Skeletal muscle satellite cell (primary cell): ENCODE data around the gene SRSF1.
"Not testable (repeated sequence)": the region's sequence is repeated elsewhere in the genome, so short reads cannot be mapped to it uniquely, and the experiment has no call there.

Experiments used
- H3K27me3 ChIP-seq: 2 replicates; pipeline ENCODE4 v1.7.0; 2013; ENCODE audit warnings: low read length; ENCODE audit not compliant: control insufficient read depth, insufficient read depth
- H3K36me3 ChIP-seq: 2 replicates; pipeline ENCODE4 v1.7.0; 2013; ENCODE audit warnings: mild to moderate bottlenecking, control low read depth, low read length; ENCODE audit not compliant: insufficient read depth
- H3K4me1 ChIP-seq: 2 replicates; pipeline ENCODE4 v1.7.0; 2013; ENCODE audit warnings: low read length; ENCODE audit not compliant: control insufficient read depth, insufficient read depth
- H3K4me2 ChIP-seq: 2 replicates; pipeline ENCODE4 v1.7.0; 2013; ENCODE audit warnings: mild to moderate bottlenecking, low read length
- H3K4me3 ChIP-seq: 2 replicates; pipeline ENCODE4 v1.7.0; 2013; ENCODE audit warnings: low read length
- H3K9ac ChIP-seq: 2 replicates; pipeline ENCODE4 v1.7.0; 2013; ENCODE audit warnings: mild to moderate bottlenecking, low read depth, low read length, moderate library complexity
- H3K9me3 ChIP-seq: replicated peaks from 2 replicates; pipeline ENCODE4 v1.7.0; 2013; ENCODE audit warnings: mild to moderate bottlenecking, control low read depth, low read length

SRSF1 gene

DNA sequence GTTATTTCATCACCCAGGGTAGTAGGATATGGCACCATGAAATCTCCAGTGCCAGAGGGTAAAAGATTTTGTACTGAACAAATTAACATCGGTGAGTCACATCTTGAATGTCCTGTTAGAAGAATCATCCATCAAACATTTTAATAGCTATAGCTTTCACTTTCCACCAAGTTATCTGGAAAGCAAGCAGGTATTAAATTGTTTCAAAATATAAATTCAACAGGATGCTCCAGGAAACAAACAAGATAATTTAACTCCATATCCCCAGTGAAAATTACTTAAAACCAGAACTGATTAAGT is 21.4 kb downstream of the SRSF1 start:
- Histone ChIP-seq H3K36me3 (peaks cover 25% of the 10 kb centered on the region), H3K27me3 (no peaks in the 10 kb centered on the region), H3K4me1 (peaks cover 47% of the 10 kb centered on the region), H3K4me2 (peak overlapping the region; percentile 84), H3K9ac (peak overlapping the region; percentile 86), H3K4me3 (peak overlapping the region; percentile 84), H3K9me3 (no peaks in the 10 kb centered on the region)

- Histone ChIP-seq H3K9ac (peak overlapping the region; percentile 86), H3K27me3 (no peaks in the 10 kb centered on the region), H3K4me1 (peaks cover 47% of the 10 kb centered on the region), H3K36me3 (peaks cover 28% of the 10 kb centered on the region), H3K4me2 (peak overlapping the region; percentile 84), H3K4me3 (peak overlapping the region; percentile 84), H3K9me3 (no peaks in the 10 kb centered on the region)
These were observed 21.9 kb downstream of the SRSF1 start for GRCh38 chr17:57984936-57985674.

- H3K4me2 ChIP-seq, result peak overlapping the region; percentile 84
- H3K4me1 ChIP-seq, result peaks cover 44% of the 10 kb centered on the region
- no peaks in the 10 kb centered on the region for H3K27me3 ChIP-seq
- peak overlapping the region; percentile 86 for H3K9ac ChIP-seq
- peaks cover 35% of the 10 kb centered on the region for H3K36me3 ChIP-seq
- peak overlapping the region; percentile 84 for H3K4me3 ChIP-seq
- H3K9me3 ChIP-seq, result no peaks in the 10 kb centered on the region
These were observed 22.7 kb downstream of the SRSF1 start for GRCh38 chr17:57984261-57984890.

DNA sequence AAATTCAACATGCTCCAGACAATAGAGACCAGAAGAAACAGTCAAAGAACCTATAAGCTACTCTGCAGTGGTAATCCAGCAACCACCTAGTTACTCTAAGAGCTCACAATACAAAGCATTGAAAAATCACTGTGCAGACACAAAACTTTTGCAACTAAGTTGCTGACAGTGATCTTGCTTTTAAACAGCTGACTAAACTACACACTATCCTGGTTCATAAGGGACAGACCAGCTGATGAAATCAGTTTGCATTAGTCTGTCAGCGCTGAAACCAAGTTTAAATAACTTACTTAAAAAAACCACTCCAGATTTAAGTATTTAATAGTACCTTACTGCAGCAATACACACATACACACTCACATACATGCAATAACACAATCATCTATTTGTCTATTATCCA is 23.6 kb downstream of the SRSF1 start:
- no peaks in the 10 kb centered on the region for H3K27me3 ChIP-seq
- H3K4me3 ChIP-seq, result no peak overlapping the region
- H3K4me2 ChIP-seq, result peak overlapping the region; percentile 84
- peaks cover 34% of the 10 kb centered on the region for H3K4me1 ChIP-seq
- H3K9me3 ChIP-seq, result no peaks in the 10 kb centered on the region
- peaks cover 44% of the 10 kb centered on the region for H3K36me3 ChIP-seq
- H3K9ac ChIP-seq, result no peak overlapping the region

DNA sequence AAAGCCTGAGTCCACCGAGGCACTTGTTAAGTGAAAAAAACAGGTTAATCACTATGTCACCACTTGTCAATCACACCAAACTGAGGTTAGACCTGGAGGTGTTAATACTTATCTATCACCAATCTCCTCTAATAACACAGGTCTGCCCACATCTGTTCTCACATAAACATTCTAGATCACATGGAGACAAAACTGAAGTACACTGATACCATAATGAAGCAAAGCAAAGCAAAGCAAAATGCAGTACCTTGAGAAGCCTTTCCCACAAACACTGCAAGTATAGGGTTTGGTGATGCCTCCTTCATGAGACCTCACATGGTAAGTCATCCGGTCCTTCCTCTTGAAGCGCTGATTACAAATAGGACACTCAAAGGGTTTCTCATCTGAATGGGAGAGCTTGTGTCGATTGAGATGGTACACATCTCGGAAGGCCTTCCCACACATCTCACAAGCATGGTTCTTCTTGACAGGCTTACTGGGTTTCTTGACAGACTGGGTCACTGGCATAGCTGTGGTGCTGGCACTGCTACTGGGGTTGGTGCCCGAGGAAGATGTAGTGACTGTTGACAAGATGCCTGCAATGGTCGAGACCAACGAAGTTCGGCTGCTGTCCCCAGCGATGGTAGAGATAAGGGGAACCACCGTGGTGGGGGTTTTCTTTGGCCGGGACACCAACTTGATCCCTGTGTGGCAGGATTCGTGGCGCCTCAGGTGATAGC is 24.4 kb downstream of the SRSF1 start:
- Histone ChIP-seq H3K9me3 (no peaks in the 10 kb centered on the region), H3K4me1 (peaks cover 33% of the 10 kb centered on the region), H3K9ac (no peak overlapping the region), H3K27me3 (no peaks in the 10 kb centered on the region), H3K4me3 (no peak overlapping the region), H3K36me3 (peaks cover 48% of the 10 kb centered on the region), H3K4me2 (no peak overlapping the region)

GRCh38 chr17:57980522-57980921 is 26.5 kb downstream of the SRSF1 start:
- H3K4me1 ChIP-seq, result peaks cover 25% of the 10 kb centered on the region
- peaks cover 68% of the 10 kb centered on the region for H3K36me3 ChIP-seq
- H3K4me3 ChIP-seq, result no peak overlapping the region
- H3K27me3 ChIP-seq, result no peaks in the 10 kb centered on the region
- H3K4me2 ChIP-seq, result no peak overlapping the region
- H3K9ac ChIP-seq, result no peak overlapping the region
- H3K9me3 ChIP-seq, result no peaks in the 10 kb centered on the region

- no peak overlapping the region for H3K9ac ChIP-seq
These were observed 28.0 kb downstream of the SRSF1 start for GRCh38 chr17:57979076-57979475.

DNA sequence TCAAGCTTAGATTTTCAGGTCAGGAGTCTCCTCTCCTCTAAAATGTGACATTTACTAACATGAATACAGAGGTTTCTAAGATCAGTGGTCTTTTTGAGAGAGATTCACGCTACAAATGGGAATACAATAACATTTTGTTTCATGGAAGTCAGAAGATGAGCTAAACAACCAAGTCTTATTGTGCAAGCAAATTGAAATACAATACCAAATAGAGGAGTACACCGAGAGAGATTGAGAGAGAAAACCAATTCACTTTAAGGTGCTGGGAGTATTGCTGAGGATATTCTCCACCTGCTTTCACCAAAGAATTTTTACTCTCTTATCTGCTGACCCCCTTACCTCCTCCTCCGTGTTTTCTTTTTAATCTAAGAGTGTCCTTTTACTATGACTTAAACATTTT is 30.5 kb downstream of the SRSF1 start:
- H3K4me1 ChIP-seq, result peaks cover 3% of the 10 kb centered on the region
- no peak overlapping the region for H3K9ac ChIP-seq
- peaks cover 79% of the 10 kb centered on the region for H3K36me3 ChIP-seq

More at GRCh38 chr17:57979076-57979475, 28.0 kb downstream of the SRSF1 start:
- H3K4me3 ChIP-seq, result no peak overlapping the region
- H3K36me3 ChIP-seq, result peaks cover 81% of the 10 kb centered on the region
- H3K9me3 ChIP-seq, result no peaks in the 10 kb centered on the region
- H3K27me3 ChIP-seq, result no peaks in the 10 kb centered on the region
- no peak overlapping the region for H3K4me2 ChIP-seq
- peaks cover 14% of the 10 kb centered on the region for H3K4me1 ChIP-seq

GRCh38 chr17:57975044-57975443 is 32.0 kb downstream of the SRSF1 start:
- Histone ChIP-seq H3K9me3 (no peaks in the 10 kb centered on the region), H3K27me3 (no peaks in the 10 kb centered on the region), H3K4me1 (peaks cover 13% of the 10 kb centered on the region), H3K36me3 (peaks cover 66% of the 10 kb centered on the region), H3K4me3 (no peak overlapping the region), H3K4me2 (no peak overlapping the region), H3K9ac (no peak overlapping the region)

More for the DNA sequence above, 30.5 kb downstream of the SRSF1 start:
- no peaks in the 10 kb centered on the region for H3K27me3 ChIP-seq
- H3K4me3 ChIP-seq, result no peak overlapping the region
- H3K4me2 ChIP-seq, result no peak overlapping the region
- H3K9me3 ChIP-seq, result no peaks in the 10 kb centered on the region

DNA sequence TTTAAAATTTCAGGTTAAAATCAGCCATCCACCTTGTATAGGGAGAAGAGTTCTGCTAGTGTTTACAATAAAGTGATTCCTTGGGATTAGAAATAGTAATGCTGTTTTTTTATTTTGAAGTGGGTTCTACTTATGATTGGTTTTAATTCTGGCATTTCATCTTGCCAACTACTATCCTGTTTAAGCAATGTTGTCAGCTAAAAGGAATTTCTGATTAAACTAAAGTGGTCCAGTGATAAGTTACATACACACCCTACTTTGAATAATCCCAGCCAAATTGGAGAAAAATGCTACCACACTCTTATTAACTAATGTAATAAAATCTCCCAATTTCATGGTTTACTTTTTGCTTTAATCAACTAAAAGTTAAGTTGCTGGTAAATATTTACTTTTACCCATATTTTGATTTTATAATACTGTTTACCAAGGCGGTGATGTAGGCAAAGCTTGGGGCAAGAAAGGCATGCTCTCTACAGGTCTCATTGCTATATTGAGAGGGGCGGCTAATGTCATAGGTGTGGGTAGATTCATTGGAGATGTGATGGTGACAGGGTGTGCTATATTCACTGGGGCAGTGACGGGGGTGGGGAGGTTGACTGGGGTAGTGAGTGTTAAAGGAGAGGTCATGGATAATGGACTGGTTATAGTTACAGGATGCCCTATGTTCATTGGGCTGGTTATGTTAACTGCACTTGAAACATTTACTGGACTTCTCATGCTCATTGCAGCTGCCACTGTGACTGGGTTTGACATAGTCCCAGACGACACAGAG is 32.8 kb downstream of the SRSF1 start:
- H3K4me3 ChIP-seq, H3K9ac ChIP-seq, H3K9me3 ChIP-seq, H3K27me3 ChIP-seq, H3K4me2 ChIP-seq: not testable (repeated sequence)
- Histone ChIP-seq H3K4me1 (peaks cover 13% of the 10 kb centered on the region), H3K36me3 (peaks cover 58% of the 10 kb centered on the region)

DNA sequence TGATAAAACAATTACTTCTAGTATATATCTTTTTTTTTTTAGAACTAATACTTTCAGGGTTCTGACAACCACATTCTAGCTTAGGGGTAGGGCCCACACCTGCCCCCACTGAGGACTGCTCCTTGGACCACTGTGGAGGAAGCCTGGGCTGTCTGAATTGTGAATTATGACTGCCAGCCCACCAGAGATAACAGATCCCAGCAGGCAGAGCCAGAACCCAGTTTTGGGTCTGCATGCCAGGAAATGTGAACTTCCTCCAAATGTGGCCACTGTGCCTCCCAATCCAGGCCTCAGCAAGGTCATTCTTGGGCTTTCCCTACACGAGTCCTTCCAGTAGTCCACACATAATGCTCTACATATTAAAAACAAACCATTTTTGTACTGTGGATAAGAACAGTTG is 34.9 kb downstream of the SRSF1 start:
- Histone ChIP-seq H3K4me3 (no peak overlapping the region), H3K9me3 (no peaks in the 10 kb centered on the region), H3K4me1 (peaks cover 13% of the 10 kb centered on the region), H3K9ac (no peak overlapping the region), H3K4me2 (no peak overlapping the region), H3K36me3 (peaks cover 42% of the 10 kb centered on the region), H3K27me3 (no peaks in the 10 kb centered on the region)
